Uterus (tissue), 2 donors: ENCODE measurements around the gene PIAS2.

Source experiments
- POLR2A ChIP-seq, 2 donors: fragments of 450-650 bp; IDR thresholded peaks; one replicate each; pipeline ENCODE4 v1.6.1; 2016; ENCODE audit warnings: antibody characterized with exemption in 2 of 2, mild to moderate bottlenecking in 1 of 2, moderate library complexity in 1 of 2
- TF ChIP-seq, protein P1 (sequence below), 4 experiments: fragments of 200-600 bp in 2 of 4; fragments of 450-650 bp in 2 of 4; sonication (generic) in 2 of 4; IDR thresholded peaks; one replicate each; pipeline ENCODE4 v1.5.1; 2016 to 2019; ENCODE audit warnings: antibody characterized with exemption in 4 of 4, mild to moderate bottlenecking in 2 of 4, moderate library complexity in 1 of 4

GRCh38 chr18:46859855-46860254 lies 57.5 kb downstream of the PIAS2 start:
- TF ChIP-seq, protein P1, sequence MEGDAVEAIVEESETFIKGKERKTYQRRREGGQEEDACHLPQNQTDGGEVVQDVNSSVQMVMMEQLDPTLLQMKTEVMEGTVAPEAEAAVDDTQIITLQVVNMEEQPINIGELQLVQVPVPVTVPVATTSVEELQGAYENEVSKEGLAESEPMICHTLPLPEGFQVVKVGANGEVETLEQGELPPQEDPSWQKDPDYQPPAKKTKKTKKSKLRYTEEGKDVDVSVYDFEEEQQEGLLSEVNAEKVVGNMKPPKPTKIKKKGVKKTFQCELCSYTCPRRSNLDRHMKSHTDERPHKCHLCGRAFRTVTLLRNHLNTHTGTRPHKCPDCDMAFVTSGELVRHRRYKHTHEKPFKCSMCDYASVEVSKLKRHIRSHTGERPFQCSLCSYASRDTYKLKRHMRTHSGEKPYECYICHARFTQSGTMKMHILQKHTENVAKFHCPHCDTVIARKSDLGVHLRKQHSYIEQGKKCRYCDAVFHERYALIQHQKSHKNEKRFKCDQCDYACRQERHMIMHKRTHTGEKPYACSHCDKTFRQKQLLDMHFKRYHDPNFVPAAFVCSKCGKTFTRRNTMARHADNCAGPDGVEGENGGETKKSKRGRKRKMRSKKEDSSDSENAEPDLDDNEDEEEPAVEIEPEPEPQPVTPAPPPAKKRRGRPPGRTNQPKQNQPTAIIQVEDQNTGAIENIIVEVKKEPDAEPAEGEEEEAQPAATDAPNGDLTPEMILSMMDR (IDR thresholded peaks at IDR 0.05), result no peak
- no peak for TF ChIP-seq POLR2A (IDR thresholded peaks at IDR 0.05)
